Adrenal gland (tissue), 5 donors: Measurements from ENCODE around the gene PCED1B.

Source experiments
- POLR2A ChIP-seq, 2 donors: fragments of 450-650 bp; IDR thresholded peaks; one replicate each; pipeline ENCODE4 v1.6.1; 2017; ENCODE audit warnings: antibody characterized with exemption in 2 of 2, mild to moderate bottlenecking in 2 of 2, moderate library complexity in 1 of 2
- TF ChIP-seq, protein P1 (sequence below), 6 experiments: fragments of 450-650 bp in 4 of 6; fragments of 200-600 bp in 2 of 6; sonication (generic) in 1 of 6; IDR thresholded peaks; 1 replicate in 5 of 6; 2 replicates in 1 of 6; pipeline versions ENCODE4 v1.5.1 to v1.8.0; 2016 to 2021; ENCODE audit warnings: antibody characterized with exemption in 6 of 6, mild to moderate bottlenecking in 2 of 6, moderate library complexity in 1 of 6
- donor health status: DM: no; HTN: no; CAD: no.

DNA sequence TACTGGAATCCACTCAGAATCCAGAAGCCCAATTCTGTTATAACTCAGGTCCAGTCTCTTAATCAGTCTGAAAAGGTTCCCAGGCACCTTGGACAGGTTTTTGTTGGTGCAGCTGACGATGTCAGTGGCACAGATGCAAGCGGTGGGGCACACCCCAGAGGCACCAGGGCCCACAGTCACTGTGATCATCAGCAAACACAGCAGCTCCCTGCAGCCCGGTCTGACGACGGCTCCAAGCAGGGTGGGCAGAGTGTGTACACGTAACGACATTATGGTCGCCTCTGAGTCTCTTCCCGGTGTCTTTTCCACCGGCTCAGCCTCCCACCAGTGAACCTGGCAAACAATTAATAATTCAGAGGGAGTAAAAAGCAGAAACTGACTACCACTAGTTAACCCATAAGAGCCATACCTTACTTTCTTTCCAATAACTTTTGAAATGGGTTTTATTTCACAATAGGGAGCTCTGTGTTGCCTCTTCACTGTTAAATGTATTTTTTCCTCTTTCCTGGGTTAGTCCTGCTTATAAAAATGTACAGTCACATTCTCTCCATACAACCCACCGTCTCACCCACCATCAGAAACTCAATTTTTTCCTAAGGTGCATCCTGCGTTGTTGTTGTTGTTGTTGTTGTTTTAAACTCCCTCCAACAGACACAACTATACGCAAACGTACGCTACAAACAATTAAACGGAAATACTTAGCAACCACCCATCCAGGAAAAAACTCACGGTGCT is 521 bp upstream of the PCED1B start:
- TF ChIP-seq, protein P1, sequence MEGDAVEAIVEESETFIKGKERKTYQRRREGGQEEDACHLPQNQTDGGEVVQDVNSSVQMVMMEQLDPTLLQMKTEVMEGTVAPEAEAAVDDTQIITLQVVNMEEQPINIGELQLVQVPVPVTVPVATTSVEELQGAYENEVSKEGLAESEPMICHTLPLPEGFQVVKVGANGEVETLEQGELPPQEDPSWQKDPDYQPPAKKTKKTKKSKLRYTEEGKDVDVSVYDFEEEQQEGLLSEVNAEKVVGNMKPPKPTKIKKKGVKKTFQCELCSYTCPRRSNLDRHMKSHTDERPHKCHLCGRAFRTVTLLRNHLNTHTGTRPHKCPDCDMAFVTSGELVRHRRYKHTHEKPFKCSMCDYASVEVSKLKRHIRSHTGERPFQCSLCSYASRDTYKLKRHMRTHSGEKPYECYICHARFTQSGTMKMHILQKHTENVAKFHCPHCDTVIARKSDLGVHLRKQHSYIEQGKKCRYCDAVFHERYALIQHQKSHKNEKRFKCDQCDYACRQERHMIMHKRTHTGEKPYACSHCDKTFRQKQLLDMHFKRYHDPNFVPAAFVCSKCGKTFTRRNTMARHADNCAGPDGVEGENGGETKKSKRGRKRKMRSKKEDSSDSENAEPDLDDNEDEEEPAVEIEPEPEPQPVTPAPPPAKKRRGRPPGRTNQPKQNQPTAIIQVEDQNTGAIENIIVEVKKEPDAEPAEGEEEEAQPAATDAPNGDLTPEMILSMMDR (IDR thresholded peaks at IDR 0.05): no peak
- TF ChIP-seq POLR2A (IDR thresholded peaks at IDR 0.05): peak in 1 of 2 donors; percentile 37
